ENCODE measurements around the gene G3BP1. TPM values are rescaled to one million over a fixed set of nuclear protein-coding genes. Genes with fewer than 3 reads are reported as not detected.

The G3BP1 gene
- total and polyA plus RNA-seq, 2 of the 13 experiments (the other 11 are each of a cell fraction or from before 2014, with no cell fraction given): 36.7 to 320 TPM

DNA sequence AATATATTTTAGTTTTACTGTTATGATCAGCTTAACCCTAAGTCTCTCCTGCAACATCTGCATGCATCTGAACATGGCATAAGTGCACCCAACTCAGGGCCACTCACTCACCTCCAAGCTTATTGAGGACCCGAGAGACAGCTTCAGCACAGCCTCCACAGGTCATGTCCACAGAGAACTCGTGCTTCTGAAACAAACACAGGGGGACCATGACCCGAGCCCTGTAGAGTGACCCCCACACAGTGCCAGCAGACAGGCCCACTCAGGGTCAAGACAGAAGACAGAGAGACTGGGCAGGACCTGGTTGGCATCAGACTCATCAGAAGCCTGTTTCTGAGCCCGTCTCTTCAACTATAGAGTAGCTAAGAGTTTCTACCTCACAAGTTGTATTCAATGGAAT lies 20.2 kb upstream of the G3BP1 start (continued):
- TF ChIP-seq ZNF792 (CRISPR knock-in tag; IDR thresholded peaks at IDR 0.05) (no peak), ZNF260 (CRISPR knock-in tag; IDR thresholded peaks at IDR 0.05; ENCODE audit: borderline replicate concordance, low read depth) (no peak), ZNF331 (CRISPR knock-in tag; IDR thresholded peaks at IDR 0.05) (no peak), RAD51 (IDR thresholded peaks at IDR 0.05; ENCODE audit: borderline replicate concordance) (no peak), PITX1 (CRISPR knock-in tag; IDR thresholded peaks at IDR 0.05) (no peak), ELF1 (CRISPR knock-in tag; IDR thresholded peaks at IDR 0.05) (no peak), CREM (IDR thresholded peaks at IDR 0.05) (no peak), CREM (CRISPR knock-in tag; IDR thresholded peaks at IDR 0.05) (no peak), AHR (CRISPR knock-in tag; IDR thresholded peaks at IDR 0.05) (no peak), U2AF2 (IDR thresholded peaks at IDR 0.05; ENCODE audit: low read depth, low read length) (no peak)
- TF ChIP-seq, protein P1, sequence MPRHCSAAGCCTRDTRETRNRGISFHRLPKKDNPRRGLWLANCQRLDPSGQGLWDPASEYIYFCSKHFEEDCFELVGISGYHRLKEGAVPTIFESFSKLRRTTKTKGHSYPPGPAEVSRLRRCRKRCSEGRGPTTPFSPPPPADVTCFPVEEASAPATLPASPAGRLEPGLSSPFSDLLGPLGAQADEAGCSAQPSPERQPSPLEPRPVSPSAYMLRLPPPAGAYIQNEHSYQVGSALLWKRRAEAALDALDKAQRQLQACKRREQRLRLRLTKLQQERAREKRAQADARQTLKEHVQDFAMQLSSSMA (CRISPR knock-in tag; IDR thresholded peaks at IDR 0.05): no peak

DNA sequence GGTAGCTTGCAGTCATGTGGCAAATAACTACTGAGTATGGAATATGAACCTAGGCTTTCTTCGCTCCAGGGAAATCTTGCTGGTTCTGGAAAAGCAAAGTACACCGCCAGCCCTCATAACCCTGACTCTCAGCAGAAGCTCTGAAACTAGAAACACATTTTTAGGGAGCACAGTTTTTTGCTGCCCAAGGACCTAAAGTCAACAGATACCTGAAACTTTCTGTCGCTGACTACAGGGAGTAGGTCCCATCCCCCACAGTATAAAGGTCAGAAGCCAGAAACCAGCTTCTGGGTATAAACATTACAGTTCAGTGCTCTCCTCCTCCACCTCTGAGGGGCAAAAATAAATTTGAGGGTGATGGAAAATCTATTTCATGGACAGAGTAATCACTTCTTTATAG lies 16.4 kb upstream of the G3BP1 start:
- peaks cover 37% of the 10 kb centered on the region for H3K79me2 ChIP-seq (ENCODE audit: insufficient read depth, low read length)
- BruUV-seq (replicated peaks): no TSS peak
- H3K4me3 ChIP-seq (replicated peaks in 1 of 3; ENCODE audit: insufficient read depth in 1 of 3, low read depth in 2 of 3, low read length in 3 of 3): peak overlapping the region; percentile 44 to 47 (median 46); a peak in 5 of 6 replicates
- H4K20me1 ChIP-seq (ENCODE audit: insufficient read depth, low read length): no peaks in the 10 kb centered on the region
- no peak overlapping the region for H2AFZ ChIP-seq (ENCODE audit: low read length)
- peak; percentile 88 for FAIRE-seq
- peak overlapping the region; percentile 82 for H3K4me2 ChIP-seq (ENCODE audit: low read depth, low read length)
- in situ Hi-C loops (cut with HindIII; ENCODE audit: extremely low pct_ligation_motif_present, low pct_unique_long_range_greater_than_20kb) (no loop called here), intact Hi-C loops (cut with micrococcal nuclease; ENCODE audit: unreplicated experiment) (loop anchor here (5.0 kb wide), 3 partner anchors 68 to 503 kb away; partner anchors contain the start of genes GM2A, SLC36A1 and SPARC)
- ChIA-PET POLR2A (interaction anchor here (1.0 to 8.0 kb wide), 8 partner anchors 11 to 521 kb away, joined by 3 to 148 read pairs (median 4); partner anchors contain the start of genes G3BP1 and SPARC), CTCF (ENCODE audit: low intra/inter-chr PET ratio, low total read pairs) (no interaction called here)
- H3K27me3 ChIP-seq (ENCODE audit: control insufficient read depth in 1 of 2, insufficient read depth in 2 of 2, low read length in 2 of 2): no peaks in the 10 kb centered on the region
- peaks cover 0 to 20% of the 10 kb centered on the region in 2 experiments; a peak in 1 of 5 replicates for H3K36me3 ChIP-seq (replicated peaks in 1 of 2; ENCODE audit: control insufficient read depth in 1 of 2, insufficient read depth in 2 of 2, low read length in 2 of 2)
- WGBS (ENCODE audit: low lambda C conversion rate): 2% methylated on average over 3 of the region's 3 CpGs
- H3K4me1 ChIP-seq (ENCODE audit: insufficient read depth, low read length): peaks cover 57% of the 10 kb centered on the region
- H3K27ac ChIP-seq (ENCODE audit: extremely low read length, insufficient read depth, low read length): peak overlapping the region; percentile 85
- peak; percentile 31 for ATAC-seq
- peak overlapping the region; percentile 56 for H3K9ac ChIP-seq (ENCODE audit: insufficient read depth, low read depth, low read length)
- peak; percentile 82 for DNase-seq (ENCODE audit: low spot score)
- H3K9me3 ChIP-seq (ENCODE audit: low read length): no peaks in the 10 kb centered on the region
- TF ChIP-seq ELF1 (CRISPR knock-in tag; IDR thresholded peaks at IDR 0.05) (no peak; the same call in 1 of the 2 replicates), ATF7-NPFF (CRISPR knock-in tag; IDR thresholded peaks at IDR 0.05; ENCODE audit: low read depth) (no peak), HHEX (CRISPR knock-in tag; IDR thresholded peaks at IDR 0.05) (no peak), ZNF331 (CRISPR knock-in tag; IDR thresholded peaks at IDR 0.05) (peak; percentile 46; the same call in 1 of the 2 replicates), KLF12 (CRISPR knock-in tag; IDR thresholded peaks at IDR 0.05; ENCODE audit: borderline replicate concordance) (no peak), ZNF777 (CRISPR knock-in tag; IDR thresholded peaks at IDR 0.05) (no peak)
- TF ChIP-seq, protein P2, sequence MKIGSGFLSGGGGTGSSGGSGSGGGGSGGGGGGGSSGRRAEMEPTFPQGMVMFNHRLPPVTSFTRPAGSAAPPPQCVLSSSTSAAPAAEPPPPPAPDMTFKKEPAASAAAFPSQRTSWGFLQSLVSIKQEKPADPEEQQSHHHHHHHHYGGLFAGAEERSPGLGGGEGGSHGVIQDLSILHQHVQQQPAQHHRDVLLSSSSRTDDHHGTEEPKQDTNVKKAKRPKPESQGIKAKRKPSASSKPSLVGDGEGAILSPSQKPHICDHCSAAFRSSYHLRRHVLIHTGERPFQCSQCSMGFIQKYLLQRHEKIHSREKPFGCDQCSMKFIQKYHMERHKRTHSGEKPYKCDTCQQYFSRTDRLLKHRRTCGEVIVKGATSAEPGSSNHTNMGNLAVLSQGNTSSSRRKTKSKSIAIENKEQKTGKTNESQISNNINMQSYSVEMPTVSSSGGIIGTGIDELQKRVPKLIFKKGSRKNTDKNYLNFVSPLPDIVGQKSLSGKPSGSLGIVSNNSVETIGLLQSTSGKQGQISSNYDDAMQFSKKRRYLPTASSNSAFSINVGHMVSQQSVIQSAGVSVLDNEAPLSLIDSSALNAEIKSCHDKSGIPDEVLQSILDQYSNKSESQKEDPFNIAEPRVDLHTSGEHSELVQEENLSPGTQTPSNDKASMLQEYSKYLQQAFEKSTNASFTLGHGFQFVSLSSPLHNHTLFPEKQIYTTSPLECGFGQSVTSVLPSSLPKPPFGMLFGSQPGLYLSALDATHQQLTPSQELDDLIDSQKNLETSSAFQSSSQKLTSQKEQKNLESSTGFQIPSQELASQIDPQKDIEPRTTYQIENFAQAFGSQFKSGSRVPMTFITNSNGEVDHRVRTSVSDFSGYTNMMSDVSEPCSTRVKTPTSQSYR (CRISPR knock-in tag; IDR thresholded peaks at IDR 0.05; ENCODE audit: borderline replicate concordance): peak; percentile 99

All from HepG2 (cell line).